Measurements from ENCODE around the gene SMARCE1.

DNA sequence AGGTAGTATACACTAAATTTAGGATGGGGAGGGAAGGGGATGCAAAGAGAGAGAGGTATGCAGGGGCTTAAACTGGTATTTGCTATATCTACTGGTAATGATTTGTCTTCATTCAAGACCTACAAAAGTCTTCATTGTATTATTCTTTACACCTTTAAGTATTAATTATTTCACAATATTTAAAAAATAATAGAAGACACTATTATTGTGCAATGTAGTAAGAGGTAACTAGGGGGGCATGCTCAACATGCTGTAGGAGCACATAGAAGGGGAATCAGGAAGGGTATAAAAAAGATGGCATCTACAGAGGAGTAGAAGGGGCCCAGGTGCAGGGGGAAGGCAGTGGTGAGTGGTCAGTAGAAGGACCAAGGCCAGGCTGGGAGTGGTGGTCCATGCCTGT is 67.5 kb downstream of the SMARCE1 start:
- TF ChIP-seq EP300 (IDR thresholded peaks at IDR 0.05) (no peak), POLR2A (IDR thresholded peaks at IDR 0.05) (no peak)
- TF ChIP-seq, protein P1, sequence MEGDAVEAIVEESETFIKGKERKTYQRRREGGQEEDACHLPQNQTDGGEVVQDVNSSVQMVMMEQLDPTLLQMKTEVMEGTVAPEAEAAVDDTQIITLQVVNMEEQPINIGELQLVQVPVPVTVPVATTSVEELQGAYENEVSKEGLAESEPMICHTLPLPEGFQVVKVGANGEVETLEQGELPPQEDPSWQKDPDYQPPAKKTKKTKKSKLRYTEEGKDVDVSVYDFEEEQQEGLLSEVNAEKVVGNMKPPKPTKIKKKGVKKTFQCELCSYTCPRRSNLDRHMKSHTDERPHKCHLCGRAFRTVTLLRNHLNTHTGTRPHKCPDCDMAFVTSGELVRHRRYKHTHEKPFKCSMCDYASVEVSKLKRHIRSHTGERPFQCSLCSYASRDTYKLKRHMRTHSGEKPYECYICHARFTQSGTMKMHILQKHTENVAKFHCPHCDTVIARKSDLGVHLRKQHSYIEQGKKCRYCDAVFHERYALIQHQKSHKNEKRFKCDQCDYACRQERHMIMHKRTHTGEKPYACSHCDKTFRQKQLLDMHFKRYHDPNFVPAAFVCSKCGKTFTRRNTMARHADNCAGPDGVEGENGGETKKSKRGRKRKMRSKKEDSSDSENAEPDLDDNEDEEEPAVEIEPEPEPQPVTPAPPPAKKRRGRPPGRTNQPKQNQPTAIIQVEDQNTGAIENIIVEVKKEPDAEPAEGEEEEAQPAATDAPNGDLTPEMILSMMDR (IDR thresholded peaks at IDR 0.05), result no peak
